ENCODE measurements around the gene GNA14.

GNA14 gene

DNA sequence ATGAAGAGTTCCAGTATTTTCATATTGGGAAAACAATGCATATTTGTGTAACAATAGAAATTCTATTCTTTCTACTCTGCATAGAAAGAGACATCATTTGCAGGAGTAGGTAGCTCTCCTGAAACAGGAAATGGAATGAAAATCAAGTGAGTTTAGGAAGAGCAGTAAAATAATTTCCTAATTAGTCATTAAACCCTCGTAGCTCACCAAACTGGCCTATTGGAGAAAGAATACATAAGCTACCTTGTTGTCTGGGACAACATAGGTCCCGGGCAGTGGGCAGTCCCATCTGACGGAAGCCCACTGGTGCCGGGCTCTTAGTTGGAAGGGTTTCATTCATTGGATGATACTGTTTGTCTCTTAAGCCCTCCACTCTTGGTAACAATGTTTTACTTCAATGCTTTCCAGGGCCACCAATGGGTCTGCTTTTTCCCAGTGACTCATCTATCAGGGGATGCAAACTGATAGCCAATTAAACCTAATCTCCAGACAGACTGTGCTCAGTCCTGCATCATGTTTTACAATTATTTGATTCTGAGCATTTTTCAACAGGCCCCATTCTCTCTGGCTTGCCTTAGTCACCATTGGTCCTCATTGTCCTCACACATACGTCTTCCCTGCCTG is 46.5 kb downstream of the GNA14 start:
- TF ChIP-seq, protein P1, sequence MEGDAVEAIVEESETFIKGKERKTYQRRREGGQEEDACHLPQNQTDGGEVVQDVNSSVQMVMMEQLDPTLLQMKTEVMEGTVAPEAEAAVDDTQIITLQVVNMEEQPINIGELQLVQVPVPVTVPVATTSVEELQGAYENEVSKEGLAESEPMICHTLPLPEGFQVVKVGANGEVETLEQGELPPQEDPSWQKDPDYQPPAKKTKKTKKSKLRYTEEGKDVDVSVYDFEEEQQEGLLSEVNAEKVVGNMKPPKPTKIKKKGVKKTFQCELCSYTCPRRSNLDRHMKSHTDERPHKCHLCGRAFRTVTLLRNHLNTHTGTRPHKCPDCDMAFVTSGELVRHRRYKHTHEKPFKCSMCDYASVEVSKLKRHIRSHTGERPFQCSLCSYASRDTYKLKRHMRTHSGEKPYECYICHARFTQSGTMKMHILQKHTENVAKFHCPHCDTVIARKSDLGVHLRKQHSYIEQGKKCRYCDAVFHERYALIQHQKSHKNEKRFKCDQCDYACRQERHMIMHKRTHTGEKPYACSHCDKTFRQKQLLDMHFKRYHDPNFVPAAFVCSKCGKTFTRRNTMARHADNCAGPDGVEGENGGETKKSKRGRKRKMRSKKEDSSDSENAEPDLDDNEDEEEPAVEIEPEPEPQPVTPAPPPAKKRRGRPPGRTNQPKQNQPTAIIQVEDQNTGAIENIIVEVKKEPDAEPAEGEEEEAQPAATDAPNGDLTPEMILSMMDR (IDR thresholded peaks at IDR 0.05; ENCODE audit: extremely low read depth, missing control alignments): no peak
- no peak for DNase-seq (ENCODE audit: low spot score)

DNA sequence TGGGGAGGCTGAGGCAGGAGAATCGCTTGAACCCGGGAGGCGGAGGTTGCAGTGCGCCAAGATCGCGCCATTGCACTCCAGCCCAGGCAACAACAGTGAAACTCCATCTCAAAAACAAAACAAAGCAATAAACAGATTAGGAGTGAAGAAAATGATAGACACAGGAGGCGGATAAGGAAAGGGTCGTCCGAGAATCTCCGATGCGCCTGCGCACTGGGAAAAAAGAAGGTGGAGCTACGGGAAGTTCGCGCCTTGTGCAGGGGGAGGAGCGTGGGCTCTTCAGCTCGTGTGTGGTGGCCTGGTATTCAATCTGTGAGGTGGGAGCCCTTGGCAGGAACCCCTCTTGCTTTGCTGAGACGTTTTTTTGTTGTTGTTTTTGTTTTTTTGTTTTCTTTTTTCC is 47.3 kb downstream of the GNA14 start:
- TF ChIP-seq, protein P1 (IDR thresholded peaks at IDR 0.05; ENCODE audit: extremely low read depth, missing control alignments): no peak
- no peak for DNase-seq (ENCODE audit: low spot score)

DNA sequence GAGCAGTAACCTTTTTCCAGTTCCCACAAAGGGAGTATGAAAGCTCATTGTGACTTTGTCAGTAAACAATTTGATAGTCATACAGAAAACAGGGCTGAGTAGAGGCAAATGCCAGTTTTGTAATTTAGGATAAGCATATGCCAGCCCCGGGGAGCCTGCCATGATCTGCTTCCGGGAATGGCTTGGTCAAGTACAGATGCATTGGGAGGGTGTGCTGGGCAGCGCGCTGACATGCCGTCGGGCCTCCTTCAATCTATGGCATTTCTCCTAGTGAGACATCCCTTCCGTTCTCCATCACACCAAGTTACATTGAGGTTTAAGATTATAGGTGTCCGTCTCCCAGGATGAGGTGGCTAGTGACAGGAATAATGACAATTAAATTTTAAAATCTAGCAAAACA is 48.6 kb downstream of the GNA14 start:
- DNase-seq (ENCODE audit: low spot score): no peak
- TF ChIP-seq, protein P1 (IDR thresholded peaks at IDR 0.05; ENCODE audit: extremely low read depth, missing control alignments): no peak

DNA sequence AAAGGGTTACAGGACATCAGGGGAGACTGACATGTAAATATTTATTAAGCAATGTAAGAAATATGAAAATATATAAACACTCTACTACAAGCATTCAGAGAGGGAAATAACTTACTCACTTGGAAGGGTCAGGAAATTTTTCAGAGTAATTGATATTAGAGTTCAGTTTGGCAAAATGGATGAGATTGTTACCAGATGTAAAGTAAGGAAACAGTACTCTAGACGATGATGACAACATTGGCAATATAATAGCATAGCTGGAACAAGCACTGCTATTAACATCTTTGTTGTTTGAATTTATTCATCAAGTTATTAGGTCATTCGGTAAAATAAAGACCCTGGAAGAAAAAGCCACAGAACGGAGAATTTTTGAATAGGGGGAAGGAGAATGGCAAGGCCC is 49.1 kb downstream of the GNA14 start:
- DNase-seq (ENCODE audit: low spot score): no peak
- TF ChIP-seq, protein P1 (IDR thresholded peaks at IDR 0.05; ENCODE audit: extremely low read depth, missing control alignments): no peak

DNA sequence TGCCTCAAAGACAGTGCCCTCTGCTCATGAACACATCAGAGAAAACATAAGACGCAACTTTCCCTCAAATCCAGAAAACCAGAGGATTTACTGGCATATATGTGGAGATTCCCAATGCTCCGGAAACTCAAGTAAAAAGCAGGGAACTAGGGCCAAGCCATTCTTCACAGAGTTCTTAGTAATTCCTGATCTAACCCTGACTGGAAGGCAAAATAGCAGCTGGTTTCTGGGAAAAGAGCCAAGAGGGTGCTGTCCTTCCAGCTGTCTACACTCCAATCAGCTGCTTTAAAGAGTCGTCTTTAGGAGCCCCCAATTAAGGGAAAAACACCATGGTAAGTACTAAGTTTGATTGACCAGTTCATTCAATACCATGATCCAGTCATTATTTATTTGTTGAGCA is 49.6 kb downstream of the GNA14 start:
- DNase-seq (ENCODE audit: low spot score): no peak
- TF ChIP-seq, protein P1 (IDR thresholded peaks at IDR 0.05; ENCODE audit: extremely low read depth, missing control alignments): no peak

DNA sequence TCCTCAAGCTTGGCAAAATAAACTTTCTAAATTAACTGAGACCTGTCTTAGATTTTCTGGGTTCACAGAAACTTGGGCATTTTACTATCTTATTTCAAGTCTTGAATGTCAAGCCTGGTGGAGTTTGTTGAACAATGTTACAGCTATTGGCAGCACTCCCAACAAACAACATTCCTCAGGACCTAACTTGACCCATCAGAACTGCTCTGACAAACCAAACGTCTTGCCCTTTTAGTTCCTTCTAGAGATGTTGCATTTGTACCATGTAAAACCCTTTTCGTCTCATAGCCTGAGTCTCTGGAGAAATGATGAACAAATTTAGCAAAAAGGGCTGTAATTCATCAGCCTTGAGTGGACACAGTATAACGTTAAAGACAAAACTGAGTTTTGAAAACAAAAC is 51.1 kb downstream of the GNA14 start:
- DNase-seq (ENCODE audit: low spot score): no peak

DNA sequence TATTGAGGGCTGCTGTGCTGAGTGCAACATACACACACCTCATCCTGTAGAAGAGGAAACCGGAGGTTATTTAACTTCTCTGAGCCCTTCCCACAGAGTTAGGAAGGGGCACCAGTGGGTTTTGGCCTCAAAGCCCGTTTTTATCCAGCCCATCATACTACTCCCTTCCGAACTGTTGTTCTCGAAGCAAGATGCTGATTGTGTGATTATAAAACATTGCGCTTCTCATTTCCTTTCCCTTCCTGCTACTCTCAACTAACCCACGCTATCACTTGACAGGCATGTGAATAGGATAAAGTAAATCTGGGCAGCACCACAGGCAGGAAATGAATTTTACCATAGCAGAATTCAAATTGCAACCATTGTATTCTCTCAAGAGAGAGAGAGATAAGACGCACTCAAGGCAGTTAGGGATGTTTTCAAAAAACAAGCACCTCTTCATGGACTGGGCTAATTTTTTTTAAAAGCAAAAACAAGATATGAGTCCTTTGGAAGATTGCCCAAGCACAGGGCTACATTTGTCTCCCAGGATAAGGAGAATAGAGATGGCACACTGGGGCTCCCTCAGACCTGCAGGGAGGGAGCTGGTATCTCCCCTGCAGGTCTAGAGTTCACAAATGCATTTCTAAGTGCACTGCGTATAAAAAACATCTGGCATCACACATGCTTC is 52.6 kb downstream of the GNA14 start:
- no peak for DNase-seq (ENCODE audit: low spot score)
- TF ChIP-seq, protein P1 (IDR thresholded peaks at IDR 0.05; ENCODE audit: extremely low read depth, missing control alignments): no peak

More for the DNA sequence above, 51.1 kb downstream of the GNA14 start:
- TF ChIP-seq, protein P1 (IDR thresholded peaks at IDR 0.05; ENCODE audit: extremely low read depth, missing control alignments): no peak
